Measurements from ENCODE around the gene AASDHPPT. TPM values are rescaled to one million over a fixed set of nuclear protein-coding genes. Genes with fewer than 3 reads are reported as not detected.

AASDHPPT gene
- total RNA-seq, 1 donor = 41.6 TPM

DNA sequence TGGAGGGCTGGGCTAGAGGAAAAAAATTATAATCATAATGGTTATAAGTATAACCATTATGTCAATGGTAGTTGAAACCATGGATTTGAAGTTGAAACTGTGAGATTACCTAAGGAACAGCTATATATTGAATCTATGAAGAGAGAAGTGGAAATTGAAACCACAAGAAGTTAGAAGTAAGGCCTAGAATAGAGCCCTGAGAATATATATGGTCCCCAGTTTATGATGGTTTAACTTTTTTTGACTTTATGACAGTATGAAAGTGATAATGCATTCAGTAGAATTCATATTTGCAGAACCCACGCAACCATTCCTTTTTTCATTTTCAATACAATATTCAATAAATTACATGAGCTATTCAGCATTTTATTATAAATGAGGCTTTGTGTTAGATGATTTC lies 15.0 kb downstream of the AASDHPPT start:
- Histone ChIP-seq H3K27ac (ENCODE audit: low read depth, low read length) (no peak overlapping the region), H3K4me1 (ENCODE audit: insufficient read depth, low read length) (peaks cover 13% of the 10 kb centered on the region), H3K4me2 (ENCODE audit: insufficient read depth, low read length) (no peak overlapping the region), H3K36me3 (ENCODE audit: insufficient read depth, low read length) (peaks cover 41% of the 10 kb centered on the region), H3K27me3 (ENCODE audit: insufficient read depth, low read length) (no peaks in the 10 kb centered on the region), H3K9me3 (ENCODE audit: low read depth, low read length) (no peaks in the 10 kb centered on the region), H2AFZ (ENCODE audit: low read length) (no peak overlapping the region), H3K4me3 (ENCODE audit: insufficient read depth, low read length) (no peak overlapping the region), H4K20me1 (ENCODE audit: insufficient read depth, low read length) (peaks cover 18% of the 10 kb centered on the region), H3K79me2 (ENCODE audit: insufficient read depth, low read length) (peaks cover 39% of the 10 kb centered on the region)
- no peak for TF ChIP-seq CTCF (IDR thresholded peaks at IDR 0.05; ENCODE audit: extremely low read depth, low read depth, low read length)
- no peak for DNase-seq (ENCODE audit: insufficient read length, low spot score, missing footprints)

DNA sequence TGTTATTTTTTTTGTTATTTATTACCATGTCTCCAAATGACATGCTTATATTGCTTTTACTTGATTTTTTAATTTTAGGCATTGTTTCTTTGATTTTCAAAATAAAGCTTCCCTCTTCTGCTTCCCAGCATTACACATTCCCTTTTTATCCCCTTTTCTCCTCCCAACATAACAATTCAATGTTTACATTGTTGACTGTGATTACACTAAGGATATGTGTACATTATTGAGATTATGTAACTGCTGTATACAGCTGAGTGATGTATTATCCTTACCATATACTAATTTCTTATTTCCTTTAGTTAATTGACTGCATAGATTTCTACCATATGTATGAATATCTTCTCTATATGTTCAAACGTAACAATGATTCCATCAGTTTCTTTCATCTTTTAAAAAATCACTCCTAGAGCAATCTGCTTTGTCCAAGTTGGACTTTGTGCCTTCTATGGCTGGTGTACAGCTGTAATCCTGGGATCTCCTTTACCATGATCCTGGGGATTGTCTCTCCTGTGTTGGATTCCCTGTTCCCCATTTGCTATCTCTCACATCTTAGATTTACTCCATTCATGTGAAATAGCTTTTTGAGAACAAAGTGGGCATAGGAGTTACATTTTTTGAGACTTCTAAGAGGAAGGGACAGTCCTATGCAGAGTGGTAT lies 21.6 kb downstream of the AASDHPPT start:
- TF ChIP-seq CTCF (IDR thresholded peaks at IDR 0.05; ENCODE audit: extremely low read depth, low read depth, low read length) = no peak
- no peaks in the 10 kb centered on the region for H3K4me1 ChIP-seq (ENCODE audit: insufficient read depth, low read length)
- H3K79me2 ChIP-seq (ENCODE audit: insufficient read depth, low read length) = no peaks in the 10 kb centered on the region
- no peaks in the 10 kb centered on the region for H3K27me3 ChIP-seq (ENCODE audit: insufficient read depth, low read length)
- no peaks in the 10 kb centered on the region for H3K9me3 ChIP-seq (ENCODE audit: low read depth, low read length)
- H3K27ac ChIP-seq (ENCODE audit: low read depth, low read length) = no peak overlapping the region
- H2AFZ ChIP-seq (ENCODE audit: low read length) = no peak overlapping the region
- H4K20me1 ChIP-seq (ENCODE audit: insufficient read depth, low read length) = no peaks in the 10 kb centered on the region
- DNase-seq (ENCODE audit: insufficient read length, low spot score, missing footprints) = no peak
- no peak overlapping the region for H3K4me3 ChIP-seq (ENCODE audit: insufficient read depth, low read length)
- peaks cover 22% of the 10 kb centered on the region for H3K36me3 ChIP-seq (ENCODE audit: insufficient read depth, low read length)
- H3K4me2 ChIP-seq (ENCODE audit: insufficient read depth, low read length) = no peak overlapping the region

DNA sequence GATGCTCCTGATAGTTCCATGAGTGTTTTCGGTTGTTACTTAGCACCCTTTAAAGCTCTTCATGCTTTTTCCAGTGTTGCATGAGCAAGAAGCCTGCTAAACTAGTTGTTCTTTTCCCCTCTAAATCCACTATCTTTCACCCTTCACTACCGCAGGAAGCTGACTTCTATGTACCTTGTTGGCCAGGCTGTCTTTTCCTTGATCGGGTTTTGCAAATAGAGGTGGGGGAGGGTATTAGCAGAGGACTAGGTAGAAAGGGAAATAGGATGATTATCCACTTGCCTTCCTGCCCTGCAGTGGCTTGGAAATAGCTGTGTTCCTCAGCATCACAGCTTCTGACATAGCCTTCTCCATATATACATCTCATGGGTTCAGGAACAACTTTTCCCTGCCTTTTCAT lies 23.9 kb downstream of the AASDHPPT start:
- Histone ChIP-seq H3K4me3 (ENCODE audit: insufficient read depth, low read length) (no peak overlapping the region), H3K27me3 (ENCODE audit: insufficient read depth, low read length) (no peaks in the 10 kb centered on the region), H3K27ac (ENCODE audit: low read depth, low read length) (no peak overlapping the region), H2AFZ (ENCODE audit: low read length) (no peak overlapping the region), H3K36me3 (ENCODE audit: insufficient read depth, low read length) (peaks cover 13% of the 10 kb centered on the region), H4K20me1 (ENCODE audit: insufficient read depth, low read length) (no peaks in the 10 kb centered on the region), H3K4me2 (ENCODE audit: insufficient read depth, low read length) (no peak overlapping the region), H3K4me1 (ENCODE audit: insufficient read depth, low read length) (no peaks in the 10 kb centered on the region), H3K79me2 (ENCODE audit: insufficient read depth, low read length) (no peaks in the 10 kb centered on the region), H3K9me3 (ENCODE audit: low read depth, low read length) (no peaks in the 10 kb centered on the region)
- DNase-seq (ENCODE audit: insufficient read length, low spot score, missing footprints) = no peak
- no peak for TF ChIP-seq CTCF (IDR thresholded peaks at IDR 0.05; ENCODE audit: extremely low read depth, low read depth, low read length)

DNA sequence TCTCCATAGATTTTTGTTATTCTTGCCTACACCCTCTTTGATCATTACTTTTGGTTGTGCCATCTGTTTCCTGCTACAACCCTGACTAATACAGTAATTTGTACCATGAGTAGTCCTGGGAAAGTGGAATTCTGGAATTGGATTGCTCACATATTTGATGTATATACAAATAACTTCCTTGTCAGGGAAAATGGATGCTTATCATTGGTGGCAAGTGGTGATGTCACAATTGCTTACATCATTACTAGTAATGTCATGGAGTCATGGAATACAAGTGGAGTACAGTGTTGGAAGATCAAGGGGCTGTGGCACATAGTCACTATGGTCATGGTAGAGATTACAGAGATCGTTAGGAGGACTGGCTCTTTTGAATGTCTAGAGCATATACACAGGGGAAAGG lies 24.4 kb downstream of the AASDHPPT start:
- H3K27ac ChIP-seq (ENCODE audit: low read depth, low read length) = no peak overlapping the region
- H3K4me1 ChIP-seq (ENCODE audit: insufficient read depth, low read length) = no peaks in the 10 kb centered on the region
- H3K9me3 ChIP-seq (ENCODE audit: low read depth, low read length) = no peaks in the 10 kb centered on the region
- no peaks in the 10 kb centered on the region for H4K20me1 ChIP-seq (ENCODE audit: insufficient read depth, low read length)
- no peak for DNase-seq (ENCODE audit: insufficient read length, low spot score, missing footprints)
- no peak overlapping the region for H3K4me2 ChIP-seq (ENCODE audit: insufficient read depth, low read length)
- TF ChIP-seq CTCF (IDR thresholded peaks at IDR 0.05; ENCODE audit: extremely low read depth, low read depth, low read length) = no peak
- no peaks in the 10 kb centered on the region for H3K27me3 ChIP-seq (ENCODE audit: insufficient read depth, low read length)
- no peak overlapping the region for H2AFZ ChIP-seq (ENCODE audit: low read length)
- H3K4me3 ChIP-seq (ENCODE audit: insufficient read depth, low read length) = no peak overlapping the region
- no peaks in the 10 kb centered on the region for H3K79me2 ChIP-seq (ENCODE audit: insufficient read depth, low read length)
- H3K36me3 ChIP-seq (ENCODE audit: insufficient read depth, low read length) = peaks cover 9% of the 10 kb centered on the region

Measured in osteoblast (primary cell).